RWPE2 (cell line): Measurements from ENCODE around the gene DEPDC5.

Experiments used
- ATAC-seq: fragments of 200-7000 bp; cut with Tn5 transposase; 3 replicates; pipeline ENCODE4 v1.9.1; 2021; ENCODE audit warnings: low read depth
- DNase-seq: peaks from one replicate; pipeline ENCODE4 v3.0.0-alpha.2; 2020; ENCODE audit warnings: low spot score
- H3K27ac ChIP-seq: fragments of 450-650 bp; 2 replicates; pipeline ENCODE4 v1.5.1; 2017; ENCODE audit warnings: mild to moderate bottlenecking; ENCODE audit not compliant: poor library complexity, severe bottlenecking
- H3K27me3 ChIP-seq: fragments of 250-450 bp; sonication (Bioruptor Pico); 2 replicates; pipeline ENCODE4 v1.5.1; 2021; ENCODE audit warnings: mild to moderate bottlenecking, moderate library complexity; ENCODE audit not compliant: insufficient read depth, poor library complexity, severe bottlenecking
- H3K36me3 ChIP-seq: fragments of 250-450 bp; sonication (Bioruptor Pico); 2 replicates; pipeline ENCODE4 v1.5.1; 2020; ENCODE audit warnings: low read depth, mild to moderate bottlenecking, moderate library complexity
- H3K4me1 ChIP-seq: fragments of 250-450 bp; sonication (Bioruptor Pico); 2 replicates; pipeline ENCODE4 v1.5.1; 2021; ENCODE audit warnings: mild to moderate bottlenecking, moderate library complexity; ENCODE audit not compliant: insufficient read depth, poor library complexity, severe bottlenecking
- H3K4me3 ChIP-seq: fragments of 250-450 bp; sonication (Bioruptor Pico); 2 replicates; pipeline ENCODE4 v1.5.1; 2021; ENCODE audit warnings: mild to moderate bottlenecking, moderate library complexity; ENCODE audit not compliant: severe bottlenecking
- H3K9me3 ChIP-seq: fragments of 250-450 bp; sonication (Bioruptor Pico); 2 replicates; pipeline ENCODE4 v1.5.1; 2021; ENCODE audit warnings: mild to moderate bottlenecking, moderate library complexity; ENCODE audit not compliant: severe bottlenecking
- CTCF ChIP-seq: fragments of 450-650 bp; IDR thresholded peaks from one replicate; pipeline ENCODE4 v1.5.1; 2017; ENCODE audit warnings: mild to moderate bottlenecking, moderate library complexity; ENCODE audit not compliant: poor library complexity, severe bottlenecking

DEPDC5 gene

GRCh38 chr22:31874821-31875220 lies 121.0 kb downstream of the DEPDC5 start:
- H3K27ac ChIP-seq, result no peak overlapping the region
- H3K4me3 ChIP-seq, result no peak overlapping the region
- no peak for TF ChIP-seq CTCF
- no peaks in the 10 kb centered on the region for H3K9me3 ChIP-seq
- peaks cover 14% of the 10 kb centered on the region for H3K36me3 ChIP-seq
- H3K4me1 ChIP-seq, result peaks cover 23% of the 10 kb centered on the region
- ATAC-seq (no peak), DNase-seq (no peak)
- no peaks in the 10 kb centered on the region for H3K27me3 ChIP-seq

- ATAC-seq (peak; percentile 54; the same call in 1 of the 3 replicates), DNase-seq (no peak)
- no peak for TF ChIP-seq CTCF
- Histone ChIP-seq H3K9me3 (no peaks in the 10 kb centered on the region), H3K4me1 (peaks cover 13% of the 10 kb centered on the region), H3K4me3 (no peak overlapping the region), H3K27ac (peak overlapping the region; percentile 50), H3K27me3 (no peaks in the 10 kb centered on the region), H3K36me3 (peaks cover 14% of the 10 kb centered on the region)
Measured at GRCh38 chr22:31876156-31876920, 122.5 kb downstream of the DEPDC5 start.

- DNase-seq (no peak), ATAC-seq (no peak)
- H3K27me3 ChIP-seq, result no peaks in the 10 kb centered on the region
- no peak for TF ChIP-seq CTCF
- peaks cover 7% of the 10 kb centered on the region; the same call in 1 of the 2 replicates for H3K36me3 ChIP-seq
- no peak overlapping the region for H3K4me3 ChIP-seq
- no peaks in the 10 kb centered on the region for H3K9me3 ChIP-seq
- H3K4me1 ChIP-seq, result peaks cover 10% of the 10 kb centered on the region
- no peak overlapping the region for H3K27ac ChIP-seq
Measured at GRCh38 chr22:31879585-31879984, 125.8 kb downstream of the DEPDC5 start.

- Histone ChIP-seq H3K4me3 (no peak overlapping the region), H3K36me3 (no peaks in the 10 kb centered on the region), H3K9me3 (no peaks in the 10 kb centered on the region), H3K4me1 (peaks cover 6% of the 10 kb centered on the region), H3K27ac (no peak overlapping the region), H3K27me3 (no peaks in the 10 kb centered on the region)
- DNase-seq (no peak), ATAC-seq (no peak)
- TF ChIP-seq CTCF, result no peak
Measured at GRCh38 chr22:31881200-31881599, 127.4 kb downstream of the DEPDC5 start.

GRCh38 chr22:31881865-31882264 lies 128.0 kb downstream of the DEPDC5 start:
- Histone ChIP-seq H3K9me3 (no peaks in the 10 kb centered on the region), H3K4me3 (no peak overlapping the region), H3K27me3 (no peaks in the 10 kb centered on the region), H3K4me1 (no peaks in the 10 kb centered on the region), H3K27ac (no peak overlapping the region), H3K36me3 (no peaks in the 10 kb centered on the region)
- DNase-seq (no peak), ATAC-seq (no peak)
- TF ChIP-seq CTCF, result no peak
